GM18508 (cell line): ENCODE results near the gene ANKDD1B.
A peak's percentile ranks its signal among the peaks of the same experiment; 100 is the strongest.

ENCODE experiments used
- ATAC-seq: cut with Tn5 transposase; IDR thresholded peaks from one replicate; pipeline ENCODE4 v1.9.1; 2021; ENCODE audit warnings: moderate number of reproducible peaks; ENCODE audit not compliant: insufficient read depth, unreplicated experiment

ANKDD1B gene

DNA sequence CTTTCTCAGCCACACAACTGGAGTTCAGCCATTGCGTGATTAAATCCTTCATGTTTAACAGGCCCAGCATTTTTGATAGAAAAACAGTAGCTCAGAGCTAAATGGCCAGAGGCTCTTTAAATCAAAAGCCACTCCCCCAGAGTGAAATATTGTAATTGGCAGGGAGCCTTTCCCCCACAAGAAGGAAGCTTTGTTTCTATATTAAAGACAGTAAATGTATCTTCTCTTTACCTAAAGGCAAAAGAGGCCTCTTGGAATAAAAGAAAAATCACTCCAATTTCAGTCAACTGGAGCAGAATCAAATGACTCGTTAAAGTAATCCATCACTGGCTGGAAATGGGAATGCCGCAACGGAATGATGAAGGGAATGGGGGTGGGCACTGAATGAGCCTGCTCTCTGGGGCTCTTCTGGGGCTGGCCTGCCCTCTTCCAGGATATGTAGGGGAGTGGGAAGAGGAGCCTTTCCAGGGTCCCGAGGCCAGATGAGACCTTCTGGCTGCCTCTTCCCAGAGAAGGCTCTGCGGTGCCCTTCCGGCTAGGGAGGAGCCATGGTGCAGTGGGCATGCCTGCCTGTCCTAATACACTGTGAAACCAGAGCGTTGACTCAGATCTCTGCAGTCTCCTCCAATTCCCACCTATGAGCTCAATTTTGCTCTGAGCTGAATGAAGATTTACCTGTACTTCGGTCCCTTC is 45.2 kb downstream of the ANKDD1B start:
- no peak for ATAC-seq

DNA sequence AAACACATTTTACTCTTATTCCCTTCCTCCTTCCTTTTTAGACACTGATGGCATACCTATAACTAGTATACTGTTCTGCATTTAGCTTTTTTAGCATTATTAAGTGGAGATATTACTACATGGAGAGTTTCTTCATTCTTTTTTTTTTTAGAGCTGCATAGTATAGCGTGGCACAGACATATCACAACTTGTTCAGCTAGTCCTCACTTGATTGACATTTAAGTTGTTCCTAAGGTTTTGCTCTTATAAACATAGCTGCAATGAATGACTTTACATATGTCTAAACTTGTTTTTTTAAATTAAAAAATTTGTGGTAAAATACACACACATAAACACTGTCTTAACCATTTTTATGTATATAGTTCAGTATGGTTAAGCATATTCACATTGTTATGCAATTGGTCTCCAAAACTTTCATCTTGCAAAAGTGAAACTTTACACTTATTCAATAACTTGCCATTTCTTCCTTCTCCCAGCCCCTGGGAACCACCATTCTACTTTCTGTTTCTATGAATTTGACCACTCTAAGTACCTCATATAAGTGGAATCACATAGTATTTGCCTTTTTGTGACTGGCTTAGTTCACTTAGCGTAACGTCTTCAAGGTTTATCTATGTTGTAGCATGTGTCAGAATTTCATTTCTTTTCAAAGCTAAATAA is 48.7 kb downstream of the ANKDD1B start:
- no peak for ATAC-seq

DNA sequence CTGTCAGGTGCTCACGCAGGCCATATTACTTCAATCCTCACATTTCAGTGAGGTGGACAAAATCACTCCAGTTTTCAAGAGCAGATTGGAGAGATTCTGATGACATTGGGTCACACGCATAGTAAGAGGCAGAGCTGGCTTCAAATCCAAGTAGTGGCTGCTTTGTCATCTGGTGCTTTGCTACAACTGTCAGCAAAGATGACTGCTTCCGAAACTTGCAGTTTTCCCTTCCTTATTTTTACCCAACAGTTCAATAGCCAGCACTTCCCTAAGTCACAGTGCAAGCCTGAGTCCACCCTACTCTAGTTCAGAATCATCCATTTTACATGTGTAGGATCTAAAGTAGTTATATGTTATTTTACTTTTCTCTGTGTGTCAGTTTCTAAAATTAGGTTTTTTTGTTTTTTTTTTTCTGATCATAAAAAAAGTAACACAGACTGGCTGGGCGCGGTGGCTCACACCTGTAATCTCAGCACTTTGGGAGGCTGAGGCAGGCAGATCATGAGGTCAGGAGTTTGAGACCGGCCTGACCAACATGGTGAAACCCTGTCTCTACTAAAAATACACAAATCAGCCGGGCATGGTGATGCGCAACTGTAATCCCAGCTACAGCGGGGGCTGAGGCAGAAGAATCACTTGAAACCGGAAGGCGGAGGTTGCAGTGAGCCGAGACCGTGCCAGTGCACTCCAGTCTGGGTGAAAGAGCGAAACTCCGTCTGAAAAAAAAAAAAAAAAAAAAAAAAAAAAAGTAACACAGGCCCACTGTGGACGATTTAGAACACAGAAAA is 49.6 kb downstream of the ANKDD1B start:
- no peak for ATAC-seq

DNA sequence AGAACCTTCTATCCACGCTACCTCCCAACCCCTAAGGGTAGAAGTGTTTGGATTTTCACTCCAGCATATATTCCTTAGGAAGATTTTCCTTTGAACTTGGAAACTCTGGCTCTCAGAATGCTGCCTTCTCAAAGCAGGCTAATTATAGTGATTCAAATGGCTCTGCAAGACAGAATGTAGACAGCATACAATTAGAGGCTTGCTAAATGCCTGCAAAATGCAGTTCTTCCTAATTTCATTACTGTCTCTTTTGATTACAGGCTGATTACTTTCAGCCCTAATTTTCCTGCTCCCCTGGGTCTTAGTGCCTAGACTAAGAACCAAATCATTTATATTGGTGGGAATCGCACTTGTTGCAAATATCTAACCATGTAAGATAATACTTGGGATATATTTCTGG is 50.8 kb downstream of the ANKDD1B start:
- ATAC-seq, result no peak

DNA sequence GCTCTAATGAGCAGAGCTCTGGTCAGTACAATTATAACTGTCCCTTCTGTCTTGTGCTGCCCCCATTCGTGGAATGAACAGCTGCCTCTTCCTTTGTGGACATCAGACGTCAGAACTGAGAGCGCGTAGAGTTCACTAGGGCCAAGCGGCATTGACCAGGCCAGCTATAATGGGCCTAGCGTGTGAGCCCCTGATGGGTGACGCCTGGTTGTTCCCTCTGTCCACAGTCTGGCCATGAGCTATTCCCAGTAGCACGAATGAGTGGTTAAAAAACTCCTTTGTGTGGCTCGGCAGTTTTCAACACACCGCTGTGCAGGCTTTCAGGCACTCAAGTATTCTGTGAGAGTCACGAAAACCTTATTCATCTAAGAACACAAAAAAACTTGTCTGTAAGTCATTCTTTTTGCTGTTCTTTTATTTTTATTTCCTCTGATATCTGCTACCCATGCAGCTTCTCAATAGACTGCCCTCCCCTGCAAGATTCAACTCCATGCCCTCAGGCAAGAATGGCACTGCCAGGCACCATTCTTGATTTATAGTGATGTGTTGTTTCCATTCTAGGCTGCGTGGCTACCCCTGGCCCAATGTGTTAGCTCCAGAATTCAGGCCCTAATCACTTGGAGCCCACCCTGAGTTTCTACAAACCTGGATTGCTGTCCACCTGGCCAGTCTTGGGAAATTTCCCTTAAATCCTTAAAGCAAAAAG is 52.5 kb downstream of the ANKDD1B start:
- no peak for ATAC-seq

DNA sequence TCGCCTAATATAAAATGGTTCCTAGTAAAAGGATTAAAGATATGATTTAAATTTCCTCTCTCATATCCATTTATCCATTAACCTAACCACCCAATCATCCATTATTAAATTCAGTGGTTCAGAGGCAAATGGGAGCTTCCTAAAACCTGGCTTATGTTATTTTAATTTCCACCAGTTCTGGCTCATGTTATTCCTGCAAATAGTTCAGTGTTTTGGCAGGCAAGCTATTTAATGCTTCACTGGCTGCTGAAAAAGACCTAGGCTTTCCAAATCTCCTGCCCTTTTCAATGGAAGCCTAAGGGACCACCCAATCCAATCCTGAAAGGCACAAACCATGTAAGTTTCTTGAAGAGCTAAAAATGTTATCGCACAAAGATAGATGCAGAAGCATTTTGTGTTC is 53.7 kb downstream of the ANKDD1B start:
- no peak for ATAC-seq

DNA sequence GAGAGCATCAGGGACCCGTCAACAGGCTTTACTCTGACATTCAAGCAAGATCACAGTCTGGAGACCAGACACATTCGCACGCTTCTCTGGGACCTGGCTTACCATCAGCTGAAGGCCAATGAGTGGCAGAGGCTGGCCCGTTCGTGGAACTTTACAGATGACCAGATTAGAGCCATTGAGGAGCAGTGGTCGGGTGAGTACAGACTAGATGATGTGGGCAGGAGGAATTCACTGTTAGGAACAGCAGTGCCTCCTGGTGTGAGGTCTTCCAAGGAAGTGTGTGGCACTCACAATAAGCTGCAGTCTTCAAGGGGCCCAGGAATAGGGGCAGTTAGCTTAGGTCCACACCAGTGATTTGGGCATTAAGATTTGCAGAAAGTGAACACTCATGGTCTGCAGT is 55.5 kb downstream of the ANKDD1B start:
- ATAC-seq, result no peak

DNA sequence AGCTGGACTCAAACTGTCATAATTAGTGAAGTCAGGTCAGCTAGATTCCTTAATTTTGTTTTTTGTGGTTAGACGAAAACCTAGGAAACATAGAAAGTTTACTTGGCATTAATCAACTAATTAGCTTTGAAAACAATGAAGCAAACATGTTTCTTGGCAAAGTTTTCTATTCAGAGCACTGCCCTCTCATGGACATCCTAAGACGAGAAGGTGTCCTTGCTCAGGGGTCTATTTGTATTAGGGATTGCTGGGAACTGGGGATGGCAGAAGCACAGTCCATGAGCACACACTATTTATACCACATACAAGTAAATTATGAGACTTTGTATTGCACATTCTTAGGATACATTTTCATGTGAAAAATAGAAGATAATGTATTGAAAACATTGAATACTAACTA is 56.3 kb downstream of the ANKDD1B start:
- ATAC-seq, result no peak

DNA sequence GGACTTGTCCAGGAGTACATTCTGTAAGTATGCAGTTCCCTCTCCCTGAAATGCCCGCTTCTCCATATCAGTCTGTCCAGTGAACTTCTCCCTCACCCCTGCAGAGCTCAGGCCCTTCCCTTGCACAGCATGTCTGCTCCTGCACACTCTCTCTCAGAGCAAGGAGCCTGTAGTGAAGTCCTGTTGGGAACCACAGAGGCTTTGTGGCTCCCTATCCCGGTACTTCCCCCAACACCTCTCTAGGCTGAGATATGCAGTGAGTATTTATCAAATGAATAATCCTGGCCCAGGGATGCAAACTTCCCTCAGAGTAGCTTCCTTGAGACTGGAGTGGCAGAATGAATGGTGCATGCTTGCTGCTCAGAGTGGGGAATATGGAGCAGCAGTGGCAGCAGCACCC is 57.2 kb downstream of the ANKDD1B start:
- ATAC-seq, result no peak

DNA sequence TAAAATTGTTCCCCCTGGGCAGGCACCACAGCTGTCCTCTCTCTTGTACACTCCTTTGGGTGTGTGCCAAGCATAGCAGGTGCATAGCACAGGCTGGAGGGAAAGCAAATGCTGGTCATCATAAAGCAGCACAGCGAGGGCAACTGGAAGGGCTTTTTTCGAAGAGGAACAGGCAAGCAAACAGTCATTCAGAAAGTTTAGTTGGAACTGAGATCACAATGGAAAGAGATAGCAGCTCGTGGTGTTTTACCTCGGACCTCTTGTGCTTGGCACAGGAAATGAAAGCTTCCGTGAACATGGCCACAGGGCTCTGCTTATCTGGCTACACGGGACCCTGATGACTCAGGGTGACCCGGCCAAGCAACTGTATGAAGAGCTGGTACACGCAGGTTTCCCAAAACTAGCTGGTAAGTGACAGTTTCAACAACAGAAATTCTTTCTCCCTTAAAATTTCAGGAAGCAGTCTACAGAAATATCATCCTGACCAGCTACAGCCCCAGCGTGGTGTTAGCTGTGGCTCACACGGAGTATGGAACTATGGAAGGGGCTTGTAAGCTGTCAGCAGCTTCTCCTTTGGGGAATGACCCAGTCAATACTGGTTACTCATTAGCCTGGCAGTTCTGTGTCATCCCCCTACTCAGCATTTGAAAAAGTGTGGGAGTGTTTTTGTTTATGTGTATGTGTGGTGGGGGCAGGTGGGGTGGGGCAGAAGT is 57.9 kb downstream of the ANKDD1B start:
- ATAC-seq, result peak; percentile 88

DNA sequence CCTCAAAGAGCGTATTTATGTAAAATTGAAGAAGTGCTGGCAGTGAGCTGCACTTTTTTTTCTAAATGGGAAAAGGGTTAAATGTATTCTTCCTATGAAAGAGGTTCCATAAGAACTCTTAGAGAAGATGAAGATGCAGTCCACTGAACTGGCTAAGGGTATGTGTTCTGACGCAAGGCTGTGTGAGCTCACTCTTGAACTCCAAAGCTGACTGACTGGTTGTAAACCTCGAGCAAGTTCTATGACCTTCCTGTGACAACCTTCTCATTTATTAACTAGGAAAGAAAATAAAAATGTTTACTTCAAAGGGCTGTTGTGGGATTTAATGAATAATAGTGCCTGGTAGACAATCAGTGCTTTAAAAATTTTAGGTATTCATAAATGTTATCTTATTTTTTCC is 59.3 kb downstream of the ANKDD1B start:
- no peak for ATAC-seq

DNA sequence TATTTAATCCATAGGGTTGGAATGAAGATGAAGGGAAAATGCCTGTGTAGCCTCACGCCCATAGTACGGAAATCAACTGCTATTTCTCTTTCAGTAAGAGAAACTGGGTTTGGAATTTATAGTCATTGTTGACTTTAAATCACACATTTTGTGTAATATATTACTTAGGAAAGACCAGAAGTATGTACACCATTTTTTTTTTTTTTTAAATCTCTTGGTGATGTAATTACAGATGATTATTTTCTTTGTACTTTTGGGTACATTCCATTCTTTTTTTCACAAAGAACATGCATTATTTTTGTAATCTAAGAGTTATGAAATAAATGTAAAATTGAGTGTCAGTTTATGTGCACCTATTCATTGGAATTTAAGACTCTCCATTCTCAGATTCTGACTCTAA is 60.3 kb downstream of the ANKDD1B start:
- ATAC-seq, result no peak

DNA sequence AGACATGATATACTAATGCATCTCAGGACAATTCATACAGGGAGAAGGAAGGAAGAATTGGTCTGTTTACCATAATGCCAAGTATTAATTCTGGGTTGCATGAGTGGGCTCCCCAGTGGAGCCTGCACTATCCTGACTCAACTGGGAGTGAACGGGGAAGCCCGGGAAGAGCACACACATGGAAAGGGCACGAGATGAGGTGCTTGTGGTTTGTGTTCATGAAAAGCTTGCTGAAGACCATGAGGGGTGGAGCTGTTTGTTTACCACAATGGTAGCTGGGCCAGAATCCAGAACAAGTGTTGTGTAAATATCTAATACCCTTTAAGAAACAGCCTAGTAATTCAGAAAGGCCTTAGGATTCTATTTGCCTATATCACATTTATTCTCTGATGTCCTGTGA is 61.4 kb downstream of the ANKDD1B start:
- no peak for ATAC-seq

DNA sequence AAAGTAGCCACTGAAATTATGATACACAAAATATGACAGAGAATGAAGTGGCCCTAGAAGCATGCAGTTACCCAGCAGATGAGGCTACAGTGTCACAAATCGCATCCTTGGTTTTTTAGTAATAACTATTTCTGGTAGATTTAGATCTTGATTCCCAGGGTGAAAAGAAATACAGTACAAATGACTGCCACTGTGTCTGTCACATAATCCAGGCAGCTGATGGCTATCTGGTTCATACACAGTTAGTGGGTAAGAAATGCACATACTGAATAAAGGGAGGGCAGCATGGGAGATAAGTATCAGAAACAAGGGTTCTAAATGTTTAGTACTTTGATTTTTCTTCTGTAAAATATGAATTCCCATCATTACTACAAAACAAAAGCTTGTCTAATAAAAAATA is 64.5 kb downstream of the ANKDD1B start:
- ATAC-seq, result no peak

DNA sequence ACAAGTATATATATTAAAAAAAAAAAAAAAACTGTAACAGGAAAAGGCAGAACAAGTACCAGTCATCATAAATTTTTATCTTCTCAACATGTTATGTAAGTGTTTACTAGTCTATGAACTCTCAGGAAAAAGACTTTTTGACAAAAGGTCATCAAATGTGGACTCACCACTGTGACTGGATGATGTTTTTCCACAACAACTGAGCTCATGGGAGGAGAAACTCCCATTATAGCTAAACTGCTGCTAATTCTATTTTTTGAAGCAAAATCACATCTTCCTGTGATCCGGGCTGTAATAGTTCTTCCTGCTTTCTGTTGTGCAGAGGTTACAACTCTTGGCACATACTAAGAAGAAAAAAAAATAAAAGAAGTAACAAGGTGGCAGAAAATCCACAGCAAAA is 66.4 kb downstream of the ANKDD1B start:
- ATAC-seq, result no peak

DNA sequence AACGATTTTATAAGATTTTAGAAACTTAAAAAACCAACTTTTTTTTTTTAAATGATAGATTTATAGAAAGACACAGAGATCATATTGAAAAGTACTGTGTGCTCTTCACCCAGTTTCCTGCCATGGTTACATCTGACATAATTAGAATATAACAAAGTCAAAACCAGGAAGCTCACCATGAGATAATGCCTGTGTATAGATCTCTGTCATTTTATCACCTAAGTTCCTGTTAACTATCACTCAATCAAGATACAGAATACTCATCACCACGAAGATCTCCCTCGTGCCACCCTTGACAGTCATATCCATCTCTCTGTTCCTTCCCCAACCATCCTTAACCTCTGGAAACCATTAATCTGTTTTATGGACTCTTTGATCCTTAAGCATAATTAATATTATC is 66.9 kb downstream of the ANKDD1B start:
- ATAC-seq, result no peak

DNA sequence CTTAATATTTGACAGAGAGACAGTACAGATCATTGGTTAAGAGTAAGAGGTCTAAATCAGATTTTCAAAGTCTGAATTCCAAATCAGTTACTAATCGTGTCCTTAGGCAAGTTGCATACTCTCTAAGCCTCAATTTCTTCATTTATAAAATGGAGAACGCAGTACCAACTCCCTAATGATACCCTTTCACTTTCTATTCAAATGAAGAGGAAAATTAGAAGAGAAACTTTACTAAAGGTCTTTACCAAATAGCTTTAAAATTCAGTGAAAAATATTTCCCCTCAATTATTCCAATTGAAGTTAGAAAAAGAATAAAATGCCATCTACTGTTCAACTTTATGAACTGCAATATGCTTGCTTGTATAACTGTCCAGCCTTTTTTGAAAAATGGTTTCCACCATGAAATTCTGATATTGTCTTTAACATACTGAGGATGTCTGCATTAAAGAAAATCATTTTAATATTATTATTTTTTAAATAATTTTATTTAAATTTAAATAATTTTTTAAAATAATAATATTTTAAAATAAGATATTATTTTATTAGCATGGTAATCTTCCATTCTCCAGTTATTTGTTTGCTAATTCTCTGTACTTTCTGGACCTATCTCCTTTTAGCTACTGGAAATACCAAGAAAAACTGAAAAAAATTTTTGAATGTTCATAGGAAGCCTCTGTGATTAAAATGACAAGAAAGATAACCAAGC is 70.0 kb downstream of the ANKDD1B start:
- no peak for ATAC-seq

DNA sequence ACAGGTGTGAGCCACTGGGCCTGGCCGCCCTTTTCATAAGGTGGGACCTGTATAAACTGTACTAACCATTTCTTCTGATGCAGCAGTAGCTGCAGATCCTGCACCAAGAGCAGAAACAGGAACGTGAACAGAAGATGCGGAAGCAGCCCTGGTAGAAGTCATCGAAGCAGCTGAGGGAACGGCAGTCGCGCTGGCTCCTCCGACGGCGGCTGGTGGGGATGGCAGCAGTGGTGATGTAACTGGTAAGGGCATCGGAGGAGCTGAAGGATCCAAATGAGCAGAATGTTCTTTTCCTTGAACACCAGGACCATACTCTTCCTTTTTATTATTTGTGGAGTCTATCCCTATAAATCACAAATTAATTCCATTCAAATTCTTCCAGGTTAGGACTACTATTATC is 73.9 kb downstream of the ANKDD1B start:
- ATAC-seq, result no peak

DNA sequence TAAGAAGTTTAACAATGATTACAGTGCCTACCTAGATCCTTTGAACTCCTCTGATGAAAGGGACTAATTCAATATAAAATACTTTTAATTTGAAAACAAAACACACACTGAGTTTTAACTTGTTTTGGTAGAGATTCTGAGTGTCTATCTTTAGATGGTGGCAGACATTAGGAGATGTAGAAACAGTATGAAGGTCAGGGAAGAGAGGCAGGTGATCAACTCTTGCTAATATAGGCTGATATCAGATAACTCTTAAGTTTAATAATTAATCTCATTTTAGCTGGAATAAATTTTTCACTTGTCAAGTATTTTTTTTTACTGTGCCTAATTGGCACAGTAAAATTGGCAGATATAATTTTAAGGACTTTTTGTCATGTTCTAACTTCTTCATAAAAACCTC is 75.2 kb downstream of the ANKDD1B start:
- no peak for ATAC-seq

DNA sequence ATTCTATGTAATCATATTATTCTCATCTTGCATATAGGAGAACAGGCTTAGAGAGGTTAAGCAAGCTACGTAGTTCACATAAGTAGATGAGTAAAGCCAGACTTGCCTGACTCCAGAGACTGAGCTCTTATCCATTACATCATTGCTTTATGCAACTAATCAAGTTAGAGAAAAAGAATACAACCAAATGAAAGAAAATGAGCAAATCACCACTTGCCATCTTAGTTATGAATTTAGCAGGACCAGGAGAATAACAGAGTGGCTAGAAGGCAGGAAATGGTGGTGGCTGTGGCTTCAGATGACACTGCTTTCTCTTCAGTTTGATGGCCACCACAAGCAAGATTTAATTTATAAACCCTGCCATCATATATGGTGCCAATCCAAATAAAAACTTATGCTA is 79.4 kb downstream of the ANKDD1B start:
- no peak for ATAC-seq
